GM12892 (cell line): ENCODE results near the gene LRP10.

Experiments
- DNase-seq: peaks from one replicate; pipeline ENCODE4 v3.0.0; 2011; ENCODE audit not compliant: insufficient read length
- FAIRE-seq: peaks from 2 replicates; lab custom pipeline; 2011; peaks lifted over from hg19 to GRCh38; lab: Jason Lieb, UNC
- POLR2A ChIP-seq: IDR thresholded peaks from 2 replicates; pipeline ENCODE4 v1.6.1; 2011; ENCODE audit warnings: low read depth, low read length, control low read depth
- POLR2AphosphoS5 ChIP-seq: IDR thresholded peaks from 2 replicates; pipeline ENCODE4 v1.6.1; 2011; ENCODE audit warnings: low read depth, low read length, control low read depth
- TAF1 ChIP-seq: IDR thresholded peaks from 2 replicates; pipeline ENCODE4 v1.6.1; 2011; ENCODE audit warnings: low read depth, mild to moderate bottlenecking, control low read depth, low read length, borderline replicate concordance

LRP10 gene

GRCh38 chr14:22875748-22876319 lies 4.3 kb downstream of the LRP10 start:
- TF ChIP-seq TAF1 (no peak), POLR2AphosphoS5 (no peak; the same call in 1 of the 2 replicates), POLR2A (no peak)
- FAIRE-seq: no peak

GRCh38 chr14:22877000-22877501 lies 5.5 kb downstream of the LRP10 start:
- DNase-seq (no peak), FAIRE-seq (no peak)
- TF ChIP-seq POLR2A: no peak
- no peak for TF ChIP-seq TAF1
- no peak for TF ChIP-seq POLR2AphosphoS5

More at GRCh38 chr14:22875748-22876319, 4.3 kb downstream of the LRP10 start:
- no peak for DNase-seq

GRCh38 chr14:22878271-22879246 lies 7.0 kb downstream of the LRP10 start:
- FAIRE-seq: no peak

GRCh38 chr14:22882064-22882463 lies 10.5 kb downstream of the LRP10 start:
- no peak for FAIRE-seq
- no peak for DNase-seq
- TF ChIP-seq POLR2A (peak; percentile 16; the same call in 1 of the 2 replicates), TAF1 (no peak), POLR2AphosphoS5 (peak; percentile 53; the same call in 1 of the 2 replicates)

More at GRCh38 chr14:22878271-22879246, 7.0 kb downstream of the LRP10 start:
- no peak for DNase-seq
- no peak; the same call in 1 of the 2 replicates for TF ChIP-seq POLR2AphosphoS5
- TF ChIP-seq TAF1: no peak
- TF ChIP-seq POLR2A: no peak; the same call in 1 of the 2 replicates

DNA sequence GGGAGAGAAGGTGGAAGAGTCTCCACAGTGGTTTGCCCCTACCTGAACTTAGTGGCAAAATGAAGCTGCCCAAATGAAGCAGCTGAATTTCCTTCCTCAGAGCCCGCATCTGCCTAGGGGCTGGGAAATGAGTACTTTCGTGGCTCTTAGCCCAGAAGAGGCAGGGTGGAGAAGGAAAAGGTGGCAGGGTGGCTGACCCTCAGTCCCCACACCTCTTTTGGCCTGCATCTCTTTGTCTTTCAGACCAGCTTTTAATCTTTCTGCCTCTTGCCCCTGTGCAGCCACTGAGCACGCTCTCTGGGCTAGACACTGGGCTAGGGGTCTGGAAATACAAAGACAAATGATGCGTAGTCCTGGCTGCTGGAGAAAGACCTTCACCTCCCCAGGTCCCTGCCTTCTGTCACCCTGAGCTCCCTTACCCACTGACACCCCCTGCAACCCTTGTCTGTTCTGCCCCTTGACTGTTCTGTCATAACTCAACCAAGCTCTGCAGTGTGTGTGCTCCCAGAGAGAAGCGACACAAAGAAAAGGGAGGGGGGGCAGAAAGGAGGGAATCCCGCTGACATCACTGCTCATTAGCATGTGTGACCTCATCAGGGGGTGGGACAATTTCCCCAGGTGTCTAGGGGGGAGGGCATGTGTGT lies 11.1 kb downstream of the LRP10 start:
- DNase-seq (no peak), FAIRE-seq (no peak)
- TF ChIP-seq POLR2A: 0 out of 2 replicates have a peak, but pooled peaks have one; percentile 12
- TF ChIP-seq POLR2AphosphoS5: no peak
- TF ChIP-seq TAF1: no peak

DNA sequence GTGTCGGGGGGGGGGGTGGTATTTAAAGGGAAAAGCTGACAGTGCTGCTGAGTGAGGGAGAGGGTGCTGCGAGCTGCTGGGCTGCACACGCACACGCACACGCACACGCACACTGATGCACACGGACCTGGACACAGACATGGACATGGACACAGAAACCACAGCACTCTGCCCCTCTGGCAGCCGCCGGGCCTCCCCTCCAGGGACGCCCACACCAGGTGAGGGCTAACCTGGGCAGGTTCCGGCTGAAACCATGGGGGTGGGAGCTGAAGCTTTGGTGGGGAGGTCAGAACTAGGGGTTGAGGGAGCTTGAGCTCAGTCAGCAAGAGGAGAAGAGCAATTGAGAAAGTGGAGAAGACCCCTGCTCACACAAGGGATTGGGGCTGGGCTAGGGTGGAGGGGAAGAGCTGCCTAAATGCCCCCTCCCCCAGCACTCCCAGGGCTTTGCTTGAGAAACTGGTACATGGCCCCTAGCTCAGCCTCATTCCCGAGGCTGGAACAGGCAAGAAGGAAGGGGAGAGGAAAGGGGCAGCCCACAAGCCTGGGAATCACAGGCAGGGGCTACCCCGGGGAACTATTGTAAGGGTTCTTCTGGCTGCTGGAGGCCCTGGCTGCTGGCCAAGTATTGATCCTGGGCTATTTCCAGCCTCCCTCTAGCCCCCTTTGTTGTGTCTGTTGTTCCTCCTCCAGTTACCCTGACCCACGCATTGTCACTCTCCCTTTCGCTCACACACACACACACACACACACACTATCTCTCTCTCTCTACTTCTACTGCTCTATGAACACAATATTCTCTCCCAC lies 11.8 kb downstream of the LRP10 start, which contains the start of gene REM2:
Gene REM2, plus strand, starts transcription at position 50 of the 804 bp plus-strand sequence. Its CDS starts 66 bp downstream, at position 116.
- DNase-seq (no peak), FAIRE-seq (no peak)
- TF ChIP-seq POLR2A (no peak; the same call in 1 of the 2 replicates), POLR2AphosphoS5 (no peak), TAF1 (no peak)

DNA sequence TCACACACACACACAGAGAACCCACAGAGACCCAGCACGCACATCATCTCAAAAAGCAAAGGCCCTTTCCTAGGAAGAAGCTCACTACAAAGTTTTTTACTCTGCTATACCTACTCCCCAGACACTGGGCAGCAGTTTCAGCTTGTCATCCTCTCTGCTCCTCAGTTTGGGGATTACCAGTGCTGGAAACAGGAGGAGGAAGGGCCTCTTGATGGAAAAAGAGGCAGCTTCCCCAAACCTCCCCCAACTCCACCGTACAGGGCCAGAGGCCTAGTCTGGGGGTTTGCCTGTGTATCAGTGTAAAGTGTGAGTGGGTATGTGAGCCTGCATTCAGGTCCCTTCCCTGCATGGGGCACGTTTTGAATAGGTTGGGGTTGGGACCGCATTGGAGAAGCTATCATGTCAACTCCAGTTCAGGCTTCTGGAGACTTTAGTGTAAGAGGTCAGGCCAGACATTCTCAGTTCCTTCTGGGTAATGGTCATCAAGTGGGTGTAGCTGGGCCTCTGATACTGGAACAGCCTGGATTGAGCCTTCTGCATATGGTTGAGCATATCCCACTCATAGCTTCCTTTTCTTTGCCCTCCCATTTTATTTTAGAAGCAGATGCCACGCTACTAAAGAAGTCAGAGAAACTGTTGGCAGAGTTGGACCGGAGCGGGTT lies 12.7 kb downstream of the LRP10 start:
- no peak for TF ChIP-seq POLR2A
- DNase-seq: no peak
- FAIRE-seq: no peak

GRCh38 chr14:22884738-22885523 lies 13.4 kb downstream of the LRP10 start:
- no peak for FAIRE-seq
- DNase-seq: no peak
- no peak for TF ChIP-seq POLR2AphosphoS5
- no peak for TF ChIP-seq POLR2A
- TF ChIP-seq TAF1: no peak

DNA sequence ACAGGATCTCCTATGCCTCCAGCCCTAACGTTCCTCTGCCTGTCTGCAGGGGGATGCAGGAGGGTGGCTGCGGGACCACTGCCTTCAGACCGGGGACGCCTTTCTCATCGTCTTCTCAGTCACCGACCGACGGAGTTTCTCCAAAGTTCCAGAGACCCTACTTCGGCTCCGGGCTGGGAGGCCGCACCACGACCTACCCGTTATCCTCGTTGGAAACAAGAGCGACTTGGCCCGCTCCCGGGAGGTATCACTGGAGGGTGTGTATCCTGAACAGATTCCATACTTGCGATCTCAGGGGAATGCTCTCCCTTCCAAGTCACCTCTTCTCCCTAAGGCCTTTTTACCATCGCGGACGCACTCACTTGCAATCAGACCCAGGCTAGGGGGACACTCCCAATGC lies 14.4 kb downstream of the LRP10 start:
- no peak for FAIRE-seq
- no peak for TF ChIP-seq POLR2A
- TF ChIP-seq TAF1: no peak
- TF ChIP-seq POLR2AphosphoS5: no peak
- no peak for DNase-seq

DNA sequence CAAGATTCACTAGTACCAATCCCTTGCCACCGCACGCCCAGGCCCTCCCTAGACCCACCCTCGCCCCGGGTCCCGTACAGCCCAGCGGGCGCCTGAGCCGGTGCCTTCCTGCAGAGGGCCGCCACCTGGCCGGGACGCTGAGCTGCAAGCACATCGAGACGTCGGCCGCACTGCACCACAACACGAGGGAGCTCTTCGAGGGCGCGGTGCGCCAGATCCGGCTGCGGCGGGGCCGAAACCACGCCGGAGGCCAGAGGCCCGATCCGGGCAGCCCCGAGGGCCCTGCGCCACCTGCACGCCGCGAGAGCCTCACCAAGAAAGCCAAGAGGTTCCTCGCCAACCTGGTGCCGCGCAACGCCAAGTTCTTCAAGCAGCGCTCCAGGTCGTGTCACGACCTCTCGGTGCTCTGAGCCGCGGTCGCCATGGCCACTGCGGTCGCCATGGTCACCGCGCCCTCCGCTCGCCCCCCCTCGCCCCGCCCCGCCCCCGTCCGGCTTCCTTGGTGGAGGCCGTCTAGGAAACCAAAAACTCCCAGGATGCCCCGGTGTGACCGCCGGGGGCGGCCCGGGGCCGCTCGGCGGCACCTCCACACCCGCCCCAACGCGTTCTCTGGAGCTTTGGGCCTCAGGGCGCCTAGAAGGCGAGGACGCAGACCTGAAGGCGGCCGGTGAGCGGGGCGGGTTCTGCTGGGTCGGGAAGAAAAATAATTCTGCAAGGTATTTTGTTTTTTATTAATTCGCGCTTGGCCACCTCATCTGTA lies 15.1 kb downstream of the LRP10 start:
- DNase-seq (peak; percentile 78), FAIRE-seq (peak; percentile 30)
- TF ChIP-seq POLR2A (peak; percentile 79), TAF1 (no peak; the same call in 1 of the 2 replicates), POLR2AphosphoS5 (no peak)
